ENCODE measurements around the gene CNKSR1. TPM values are rescaled to one million over a fixed set of nuclear protein-coding genes. Genes with fewer than 3 reads are reported as not detected.

Gene CNKSR1, protein sequence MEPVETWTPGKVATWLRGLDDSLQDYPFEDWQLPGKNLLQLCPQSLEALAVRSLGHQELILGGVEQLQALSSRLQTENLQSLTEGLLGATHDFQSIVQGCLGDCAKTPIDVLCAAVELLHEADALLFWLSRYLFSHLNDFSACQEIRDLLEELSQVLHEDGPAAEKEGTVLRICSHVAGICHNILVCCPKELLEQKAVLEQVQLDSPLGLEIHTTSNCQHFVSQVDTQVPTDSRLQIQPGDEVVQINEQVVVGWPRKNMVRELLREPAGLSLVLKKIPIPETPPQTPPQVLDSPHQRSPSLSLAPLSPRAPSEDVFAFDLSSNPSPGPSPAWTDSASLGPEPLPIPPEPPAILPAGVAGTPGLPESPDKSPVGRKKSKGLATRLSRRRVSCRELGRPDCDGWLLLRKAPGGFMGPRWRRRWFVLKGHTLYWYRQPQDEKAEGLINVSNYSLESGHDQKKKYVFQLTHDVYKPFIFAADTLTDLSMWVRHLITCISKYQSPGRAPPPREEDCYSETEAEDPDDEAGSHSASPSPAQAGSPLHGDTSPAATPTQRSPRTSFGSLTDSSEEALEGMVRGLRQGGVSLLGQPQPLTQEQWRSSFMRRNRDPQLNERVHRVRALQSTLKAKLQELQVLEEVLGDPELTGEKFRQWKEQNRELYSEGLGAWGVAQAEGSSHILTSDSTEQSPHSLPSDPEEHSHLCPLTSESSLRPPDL
- 10 to 100 TPM; 16.1 to 85.0 (median 47.9) TPM for polyA plus RNA-seq
- long read RNA-seq, donor 1 = 0 reads
- long read RNA-seq, donor 2, partial matches to known transcripts = 0 of 2 reads
- long read RNA-seq, donor 2, other reads (novel, unspliced or antisense) = 0 of 2 reads
- long read RNA-seq, donor 3, partial matches to known transcripts = 0 of 4 reads
- long read RNA-seq, donor 3, other reads (novel, unspliced or antisense) = 0 of 4 reads
- long read RNA-seq, donor 4 = 0 reads
- long read RNA-seq, donor 5, partial matches to known transcripts = 0 of 2 reads
- long read RNA-seq, donor 5, other reads (novel, unspliced or antisense) = 0 of 2 reads
- long read RNA-seq, donor 6, partial matches to known transcripts = 20 of 20 reads
- long read RNA-seq, donor 6, other reads (novel, unspliced or antisense) = 0 of 20 reads
- long read RNA-seq, donor 7 = 0 reads
- long read RNA-seq, donor 8 = 0 reads
- long read RNA-seq, donor 9, partial matches to known transcripts = 0 of 2 reads
- long read RNA-seq, donor 9, other reads (novel, unspliced or antisense) = 0 of 2 reads
- long read RNA-seq, donor 10, partial matches to known transcripts = 5 of 9 reads
- long read RNA-seq, donor 10, other reads (novel, unspliced or antisense) = 0 of 9 reads

GRCh38 chr1:26177182-26177684, at the start of gene CNKSR1:
CNKSR1 (plus strand) TSS chr1:26177491; CDS start chr1:26177548, 57 bp downstream.
- H3K4me3 ChIP-seq (ENCODE audit: low read depth in 1 of 3, low read length in 3 of 3) = peak within 1 kb of the TSS in 2 of 3 donors; percentile 56 to 68
- FAIRE-seq = no peak
- WGBS, 3 donors = 13 to 33% (median 24%) methylated on average over 20 to 21 of the region's 21 CpGs
- peaks cover 0 to 23% (median 2%) of the 10 kb centered on the region in 3 donors for H3K36me3 ChIP-seq (ENCODE audit: control insufficient read depth in 3 of 3, insufficient read depth in 2 of 3, low read depth in 1 of 3, low read length in 3 of 3)
- peak; percentile 94 to 95 for DNase-seq
- peak within 1 kb of the TSS; percentile 86 to 97 (median 87) for H3K27ac ChIP-seq (ENCODE audit: low read depth in 1 of 3, low read length in 2 of 3)
- H3K4me1 ChIP-seq (ENCODE audit: control insufficient read depth in 3 of 3, insufficient read depth in 2 of 3, low read depth in 1 of 3, low read length in 2 of 3) = peaks cover 0 to 14% (median 0%) of the 10 kb centered on the region in 3 donors
- H3K27me3 ChIP-seq (ENCODE audit: control insufficient read depth in 3 of 3, insufficient read depth in 3 of 3, low read length in 3 of 3) = no peaks in the 10 kb centered on the region
- no peaks in the 10 kb centered on the region for H3K9me3 ChIP-seq (ENCODE audit: control insufficient read depth in 2 of 2, insufficient read depth in 1 of 2, low read depth in 1 of 2, low read length in 1 of 2)

DNA sequence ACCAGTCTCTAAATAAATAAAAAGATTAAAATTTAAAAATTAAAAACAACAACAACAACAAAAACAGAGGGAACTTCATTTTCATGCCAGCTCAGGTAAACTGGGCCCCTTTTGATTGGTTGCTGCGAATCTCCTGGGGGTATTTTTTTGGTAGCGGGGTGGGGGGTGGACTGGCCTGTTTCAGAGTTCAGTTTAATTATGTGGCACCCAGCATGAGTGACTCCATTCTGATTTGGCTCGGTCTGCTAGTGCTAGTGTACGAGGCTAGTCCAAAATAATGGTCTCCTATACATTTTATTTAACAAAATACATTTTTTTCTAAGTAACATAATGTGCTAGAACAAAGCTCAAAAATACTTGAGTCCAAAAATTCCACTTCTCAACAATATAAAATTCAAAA, 47.5 kb upstream of the CNKSR1 start:
- Histone ChIP-seq H3K36me3 (ENCODE audit: control insufficient read depth in 3 of 3, insufficient read depth in 2 of 3, low read depth in 1 of 3, low read length in 3 of 3) (no peaks in the 10 kb centered on the region), H3K4me3 (ENCODE audit: low read depth in 1 of 3, low read length in 3 of 3) (no peak overlapping the region), H3K27me3 (ENCODE audit: control insufficient read depth in 3 of 3, insufficient read depth in 3 of 3, low read length in 3 of 3) (no peaks in the 10 kb centered on the region), H3K9me3 (ENCODE audit: control insufficient read depth in 2 of 2, insufficient read depth in 1 of 2, low read depth in 1 of 2, low read length in 1 of 2) (no peaks in the 10 kb centered on the region), H3K27ac (ENCODE audit: low read depth in 1 of 3, low read length in 2 of 3) (no peak overlapping the region), H3K4me1 (ENCODE audit: control insufficient read depth in 3 of 3, insufficient read depth in 2 of 3, low read depth in 1 of 3, low read length in 2 of 3) (peaks cover 0 to 15% (median 0%) of the 10 kb centered on the region in 3 donors)
- 93 to 96% (median 94%) methylated on average over 4 of the region's 4 CpGs for WGBS, 3 donors
- no peak for FAIRE-seq
- DNase-seq = no peak

DNA sequence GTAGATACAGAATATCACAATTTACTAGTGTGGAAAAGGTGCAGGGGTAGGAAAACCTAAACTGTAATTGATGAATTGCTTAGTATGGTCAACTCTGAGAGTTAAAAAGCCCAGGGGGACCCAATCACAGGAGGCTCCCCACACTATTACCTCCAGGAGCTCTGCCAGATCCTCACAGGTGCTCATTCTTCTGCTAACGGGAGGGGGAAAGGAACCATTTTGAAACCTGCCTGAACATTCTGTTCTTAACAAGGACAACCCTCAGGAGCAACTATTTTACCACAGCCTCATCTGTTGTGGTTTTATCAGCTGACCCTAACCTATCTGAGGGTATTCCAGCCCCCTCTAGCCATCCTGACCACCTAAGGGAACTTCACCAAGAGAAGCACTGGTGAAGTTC, 46.6 kb upstream of the CNKSR1 start:
- Histone ChIP-seq H3K27ac (ENCODE audit: low read depth in 1 of 3, low read length in 2 of 3) (no peak overlapping the region), H3K27me3 (ENCODE audit: control insufficient read depth in 3 of 3, insufficient read depth in 3 of 3, low read length in 3 of 3) (no peaks in the 10 kb centered on the region), H3K4me3 (ENCODE audit: low read depth in 1 of 3, low read length in 3 of 3) (no peak overlapping the region), H3K9me3 (ENCODE audit: control insufficient read depth in 2 of 2, insufficient read depth in 1 of 2, low read depth in 1 of 2, low read length in 1 of 2) (no peaks in the 10 kb centered on the region), H3K36me3 (ENCODE audit: control insufficient read depth in 3 of 3, insufficient read depth in 2 of 3, low read depth in 1 of 3, low read length in 3 of 3) (no peaks in the 10 kb centered on the region), H3K4me1 (ENCODE audit: control insufficient read depth in 3 of 3, insufficient read depth in 2 of 3, low read depth in 1 of 3, low read length in 2 of 3) (peaks cover 0 to 15% (median 0%) of the 10 kb centered on the region in 3 donors)
- FAIRE-seq (no peak), DNase-seq (no peak)
- 27 to 58% (median 57%) methylated on average over 1 of the region's 1 CpG for whole genome bisulfite sequencing, 3 donors

DNA sequence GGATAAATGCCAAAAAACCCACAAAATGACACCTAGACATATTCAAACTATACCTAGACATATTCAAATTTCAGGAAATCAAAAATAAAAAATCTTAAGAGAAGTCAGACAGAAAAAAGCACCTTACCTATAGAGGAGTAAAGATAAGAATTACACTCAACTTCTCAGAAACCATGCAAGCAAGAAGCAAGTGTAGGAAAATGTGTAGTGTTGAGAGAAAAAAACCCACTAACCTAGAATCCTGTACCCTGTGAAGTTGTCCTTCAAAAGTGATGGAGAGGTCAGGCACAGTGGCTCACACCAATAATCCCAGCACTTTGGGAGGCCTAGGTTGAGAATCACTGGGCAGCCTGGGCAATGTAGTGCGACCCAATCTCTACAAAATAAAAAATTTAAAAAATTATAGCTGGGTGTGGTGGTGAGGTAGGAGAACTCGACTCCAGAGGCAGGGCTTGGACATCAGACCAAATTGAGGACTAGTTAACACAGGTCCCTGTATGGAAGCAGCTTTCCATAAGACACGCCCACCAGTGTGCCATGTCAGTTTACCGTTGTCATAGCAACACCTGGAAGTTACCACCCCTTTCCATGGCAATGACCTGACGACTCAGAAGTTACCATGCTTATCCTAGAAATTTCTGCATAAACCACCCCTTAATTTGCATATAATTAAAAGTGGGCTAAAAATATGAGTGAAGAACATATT, 45.0 kb upstream of the CNKSR1 start:
- H3K27me3 ChIP-seq (ENCODE audit: control insufficient read depth in 3 of 3, insufficient read depth in 3 of 3, low read length in 3 of 3) = no peaks in the 10 kb centered on the region
- no peak overlapping the region for H3K4me3 ChIP-seq (ENCODE audit: low read depth in 1 of 3, low read length in 3 of 3)
- no peaks in the 10 kb centered on the region for H3K9me3 ChIP-seq (ENCODE audit: control insufficient read depth in 2 of 2, insufficient read depth in 1 of 2, low read depth in 1 of 2, low read length in 1 of 2)
- FAIRE-seq = no peak
- H3K36me3 ChIP-seq (ENCODE audit: control insufficient read depth in 3 of 3, insufficient read depth in 2 of 3, low read depth in 1 of 3, low read length in 3 of 3) = no peaks in the 10 kb centered on the region
- H3K27ac ChIP-seq (ENCODE audit: low read depth in 1 of 3, low read length in 2 of 3) = no peak overlapping the region
- 78 to 83% (median 79%) methylated on average over 5 of the region's 5 CpGs for WGBS, 3 donors
- peak in 1 of 2 donors; percentile 37 for DNase-seq
- H3K4me1 ChIP-seq (ENCODE audit: control insufficient read depth in 3 of 3, insufficient read depth in 2 of 3, low read depth in 1 of 3, low read length in 2 of 3) = peaks cover 0 to 8% (median 0%) of the 10 kb centered on the region in 3 donors

DNA sequence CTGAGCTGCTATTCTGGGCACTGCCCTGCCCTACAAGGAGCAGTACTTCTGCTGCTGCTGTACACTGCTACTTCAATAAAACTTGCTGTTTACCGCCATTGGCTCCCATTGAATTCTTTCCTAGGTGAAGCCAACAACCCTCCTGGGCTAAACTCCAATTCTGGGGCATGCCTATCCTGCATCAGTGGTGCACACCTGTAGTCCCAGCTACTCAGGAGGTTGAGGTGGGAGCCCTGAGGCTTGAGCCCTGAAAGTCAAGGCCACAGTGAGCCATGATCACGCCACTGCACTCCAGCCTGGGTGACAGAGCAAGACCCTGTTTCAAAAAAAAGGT, 44.5 kb upstream of the CNKSR1 start:
- WGBS, 3 donors = 93 to 98% (median 95%) methylated on average over 2 of the region's 2 CpGs
- H3K9me3 ChIP-seq (ENCODE audit: control insufficient read depth in 2 of 2, insufficient read depth in 1 of 2, low read depth in 1 of 2, low read length in 1 of 2) = no peaks in the 10 kb centered on the region
- no peak overlapping the region for H3K27ac ChIP-seq (ENCODE audit: low read depth in 1 of 3, low read length in 2 of 3)
- FAIRE-seq (no peak), DNase-seq (no peak)
- H3K4me3 ChIP-seq (ENCODE audit: low read depth in 1 of 3, low read length in 3 of 3) = no peak overlapping the region
- H3K27me3 ChIP-seq (ENCODE audit: control insufficient read depth in 3 of 3, insufficient read depth in 3 of 3, low read length in 3 of 3) = no peaks in the 10 kb centered on the region
- H3K4me1 ChIP-seq (ENCODE audit: control insufficient read depth in 3 of 3, insufficient read depth in 2 of 3, low read depth in 1 of 3, low read length in 2 of 3) = peaks cover 0 to 3% (median 0%) of the 10 kb centered on the region in 3 donors
- no peaks in the 10 kb centered on the region for H3K36me3 ChIP-seq (ENCODE audit: control insufficient read depth in 3 of 3, insufficient read depth in 2 of 3, low read depth in 1 of 3, low read length in 3 of 3)

DNA sequence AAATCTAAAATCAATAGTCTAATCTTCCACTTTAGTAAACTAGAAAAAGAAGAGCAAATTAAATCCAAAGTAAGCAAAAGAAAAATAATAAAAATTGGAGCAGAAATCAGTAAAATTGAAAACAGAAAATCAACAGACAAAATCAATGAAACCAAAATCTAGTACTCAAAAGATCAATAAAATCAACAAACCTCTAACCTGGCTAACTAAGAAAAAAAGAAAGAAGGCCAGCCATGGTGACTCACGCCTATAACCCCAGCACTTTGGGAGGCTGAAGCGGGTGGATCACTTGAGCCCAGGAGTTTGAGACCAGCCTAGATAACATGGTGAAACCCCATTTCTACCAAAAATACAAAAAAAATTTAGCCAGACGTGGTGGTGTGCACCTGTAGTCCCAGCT, 42.8 kb upstream of the CNKSR1 start:
- whole genome bisulfite sequencing, 3 donors = 91 to 98% (median 97%) methylated on average over 3 of the region's 3 CpGs
- no peaks in the 10 kb centered on the region for H3K27me3 ChIP-seq (ENCODE audit: control insufficient read depth in 3 of 3, insufficient read depth in 3 of 3, low read length in 3 of 3)
- DNase-seq = no peak
- H3K27ac ChIP-seq (ENCODE audit: low read depth in 1 of 3, low read length in 2 of 3) = no peak overlapping the region
- no peaks in the 10 kb centered on the region for H3K9me3 ChIP-seq (ENCODE audit: control insufficient read depth in 2 of 2, insufficient read depth in 1 of 2, low read depth in 1 of 2, low read length in 1 of 2)
- no peak overlapping the region for H3K4me3 ChIP-seq (ENCODE audit: low read depth in 1 of 3, low read length in 3 of 3)
- H3K4me1 ChIP-seq (ENCODE audit: control insufficient read depth in 3 of 3, insufficient read depth in 2 of 3, low read depth in 1 of 3, low read length in 2 of 3) = no peaks in the 10 kb centered on the region
- FAIRE-seq = no peak
- no peaks in the 10 kb centered on the region for H3K36me3 ChIP-seq (ENCODE audit: control insufficient read depth in 3 of 3, insufficient read depth in 2 of 3, low read depth in 1 of 3, low read length in 3 of 3)

- WGBS, 3 donors = 61 to 75% (median 65%) methylated on average over 3 of the region's 3 CpGs
- no peaks in the 10 kb centered on the region for H3K4me1 ChIP-seq (ENCODE audit: control insufficient read depth in 3 of 3, insufficient read depth in 2 of 3, low read depth in 1 of 3, low read length in 2 of 3)
Observed at GRCh38 chr1:26138974-26139558, 38.2 kb upstream of the CNKSR1 start.

More at GRCh38 chr1:26138974-26139558, 38.2 kb upstream of the CNKSR1 start:
- Histone ChIP-seq H3K27me3 (ENCODE audit: control insufficient read depth in 3 of 3, insufficient read depth in 3 of 3, low read length in 3 of 3) (no peaks in the 10 kb centered on the region), H3K9me3 (ENCODE audit: control insufficient read depth in 2 of 2, insufficient read depth in 1 of 2, low read depth in 1 of 2, low read length in 1 of 2) (no peaks in the 10 kb centered on the region), H3K4me3 (ENCODE audit: low read depth in 1 of 3, low read length in 3 of 3) (no peak overlapping the region), H3K27ac (ENCODE audit: low read depth in 1 of 3, low read length in 2 of 3) (no peak overlapping the region), H3K36me3 (ENCODE audit: control insufficient read depth in 3 of 3, insufficient read depth in 2 of 3, low read depth in 1 of 3, low read length in 3 of 3) (no peaks in the 10 kb centered on the region)
- DNase-seq = no peak
- FAIRE-seq = no peak

Measured in small intestine (tissue), 16 donors.